ENCODE results near the gene ODAD4.

ODAD4 gene

GRCh38 chr17:41971721-41972523, 41.5 kb downstream of the ODAD4 start:
- DNase-seq: no peak

GRCh38 chr17:41972571-41973407, 42.4 kb downstream of the ODAD4 start:
- DNase-seq: no peak

GRCh38 chr17:41973408-41973811, 43.0 kb downstream of the ODAD4 start:
- no peak for DNase-seq

GRCh38 chr17:41974031-41974430, 43.6 kb downstream of the ODAD4 start:
- DNase-seq: no peak

- DNase-seq: peak in 3 of 14 donors; percentile 21 to 65 (median 46)
Observed at GRCh38 chr17:41974658-41975057, 44.2 kb downstream of the ODAD4 start.

GRCh38 chr17:41975099-41976083, 45.0 kb downstream of the ODAD4 start:
- DNase-seq: peak in 10 of 14 donors; percentile 39 to 87 (median 66)

- peak in 2 of 14 donors; percentile 15 to 39 for DNase-seq
Observed at GRCh38 chr17:41976142-41976768, 45.8 kb downstream of the ODAD4 start.

GRCh38 chr17:41977991-41978390, 47.6 kb downstream of the ODAD4 start:
- DNase-seq: no peak

- no peak for DNase-seq
Observed at GRCh38 chr17:41982026-41982760, 51.8 kb downstream of the ODAD4 start.

- DNase-seq: no peak
Observed at GRCh38 chr17:41984454-41984853, 54.0 kb downstream of the ODAD4 start.

GRCh38 chr17:41985919-41986318, 55.5 kb downstream of the ODAD4 start:
- no peak for DNase-seq

- DNase-seq: no peak
Observed at GRCh38 chr17:41986634-41987033, 56.2 kb downstream of the ODAD4 start.

- DNase-seq: no peak
Observed at GRCh38 chr17:41987642-41988041, 57.2 kb downstream of the ODAD4 start.

- no peak for DNase-seq
Observed at GRCh38 chr17:41988418-41988817, 58.0 kb downstream of the ODAD4 start.

- no peak for DNase-seq
Observed at GRCh38 chr17:41989702-41990419, 59.4 kb downstream of the ODAD4 start.

- peak in 11 of 14 donors; percentile 20 to 72 (median 63) for DNase-seq
Observed at GRCh38 chr17:41992576-41992975, 62.2 kb downstream of the ODAD4 start.

GRCh38 chr17:41996855-41997164, 66.4 kb downstream of the ODAD4 start:
- DNase-seq: no peak

GRCh38 chr17:41998497-41998896, 68.1 kb downstream of the ODAD4 start:
- no peak for DNase-seq

GRCh38 chr17:42000413-42001133, 70.2 kb downstream of the ODAD4 start:
- no peak for DNase-seq

GRCh38 chr17:42001729-42002128, 71.3 kb downstream of the ODAD4 start:
- no peak for DNase-seq

Data from C1 segment of cervical spinal cord (tissue), 14 donors.